GM23248 (cell line): ENCODE data around the gene LTK.

Experiments
- EZH2 ChIP-seq: fragments of 200-600 bp; sonication (generic); IDR thresholded peaks from 2 replicates; pipeline ENCODE4 v1.6.1; 2018; ENCODE audit warnings: antibody characterized with exemption, mild to moderate bottlenecking; ENCODE audit not compliant: insufficient read depth, poor library complexity, severe bottlenecking
- EZH2phosphoT487 ChIP-seq: fragments of 200-600 bp; sonication (generic); IDR thresholded peaks from 2 replicates; pipeline ENCODE4 v1.6.1; 2018; ENCODE audit warnings: antibody characterized with exemption, moderate library complexity, mild to moderate bottlenecking, low read depth; ENCODE audit not compliant: insufficient read depth

GRCh38 chr15:41495736-41496599, 17.7 kb downstream of the LTK start:
- TF ChIP-seq EZH2 (no peak), EZH2phosphoT487 (no peak)
